Measurements from ENCODE around the gene SEC31B. TPM values are rescaled to one million over a fixed set of nuclear protein-coding genes. Genes with fewer than 3 reads are reported as not detected.

SEC31B gene
- total RNA-seq, 4 donors from 2014 or later = 9.3 to 36.9 (median 12.7) TPM

- peak; percentile 68 to 84 for DNase-seq (ENCODE audit: low spot score in 2 of 2)
- Histone ChIP-seq H3K4me1 (peaks cover 19% of the 10 kb centered on the region), H3K4me3 (peak overlapping the region; percentile 54), H3K27ac (no peak overlapping the region), H3K36me3 (peaks cover under 1% of the 10 kb centered on the region), H3K9me3 (no peaks in the 10 kb centered on the region), H3K27me3 (peaks cover 38% of the 10 kb centered on the region)
- peak; percentile 15 to 87 for TF ChIP-seq CTCF (IDR thresholded peaks at IDR 0.05)
- no peak for TF ChIP-seq POLR2A (IDR thresholded peaks at IDR 0.05)
- WGBS = 0% methylated on average over 18 of the region's 59 CpGs
Measured at GRCh38 chr10:100482181-100482833, 37.4 kb downstream of the SEC31B start.

- Histone ChIP-seq H3K27me3 (peaks cover 38% of the 10 kb centered on the region), H3K27ac (no peak overlapping the region), H3K36me3 (no peaks in the 10 kb centered on the region), H3K4me1 (peaks cover 19% of the 10 kb centered on the region), H3K9me3 (no peaks in the 10 kb centered on the region), H3K4me3 (peak overlapping the region; percentile 54)
- peak; percentile 86 to 91 for DNase-seq (ENCODE audit: low spot score in 2 of 2)
- TF ChIP-seq POLR2AphosphoS5 (IDR thresholded peaks at IDR 0.05) (no peak), EP300 (IDR thresholded peaks at IDR 0.05) (no peak), POLR2A (IDR thresholded peaks at IDR 0.05) (no peak), CTCF (IDR thresholded peaks at IDR 0.05) (no peak)
- WGBS = 2% methylated on average over 16 of the region's 19 CpGs
Measured at GRCh38 chr10:100481462-100482081, 38.1 kb downstream of the SEC31B start.

GRCh38 chr10:100480002-100480401 lies 39.7 kb downstream of the SEC31B start:
- no peak for TF ChIP-seq EP300 (IDR thresholded peaks at IDR 0.05)
- TF ChIP-seq POLR2AphosphoS5 (IDR thresholded peaks at IDR 0.05) = no peak
- no peak for TF ChIP-seq POLR2A (IDR thresholded peaks at IDR 0.05)
- TF ChIP-seq CTCF (IDR thresholded peaks at IDR 0.05) = no peak
- H3K27ac ChIP-seq = no peak overlapping the region
- peaks cover 19% of the 10 kb centered on the region for H3K4me1 ChIP-seq
- H3K9me3 ChIP-seq = no peaks in the 10 kb centered on the region
- no peaks in the 10 kb centered on the region for H3K36me3 ChIP-seq
- WGBS = 80% methylated on average over 2 of the region's 2 CpGs
- no peak overlapping the region for H3K4me3 ChIP-seq
- peaks cover 39% of the 10 kb centered on the region for H3K27me3 ChIP-seq
- no peak for DNase-seq (ENCODE audit: low spot score in 2 of 2)

- Histone ChIP-seq H3K36me3 (no peaks in the 10 kb centered on the region), H3K4me1 (peaks cover 19% of the 10 kb centered on the region), H3K27ac (no peak overlapping the region), H3K9me3 (no peaks in the 10 kb centered on the region), H3K4me3 (no peak overlapping the region), H3K27me3 (peaks cover 45% of the 10 kb centered on the region)
- no peak for TF ChIP-seq POLR2AphosphoS5 (IDR thresholded peaks at IDR 0.05)
- TF ChIP-seq CTCF (IDR thresholded peaks at IDR 0.05) = no peak
- TF ChIP-seq POLR2A (IDR thresholded peaks at IDR 0.05) = no peak
- TF ChIP-seq EP300 (IDR thresholded peaks at IDR 0.05) = no peak
- DNase-seq (ENCODE audit: low spot score in 2 of 2) = no peak
- WGBS = 17% methylated on average over 4 of the region's 4 CpGs
Measured at GRCh38 chr10:100479037-100479436, 40.6 kb downstream of the SEC31B start.

GRCh38 chr10:100477970-100478369 lies 41.7 kb downstream of the SEC31B start:
- DNase-seq (ENCODE audit: low spot score in 2 of 2) = no peak
- Histone ChIP-seq H3K36me3 (no peaks in the 10 kb centered on the region), H3K4me3 (no peak overlapping the region), H3K27me3 (peaks cover 40% of the 10 kb centered on the region), H3K27ac (no peak overlapping the region), H3K4me1 (peaks cover 17% of the 10 kb centered on the region), H3K9me3 (no peaks in the 10 kb centered on the region)
- WGBS = 48% methylated on average over 5 of the region's 5 CpGs
- TF ChIP-seq POLR2A (IDR thresholded peaks at IDR 0.05) (no peak), CTCF (IDR thresholded peaks at IDR 0.05) (no peak)

Measured in suprapubic skin (tissue), 4 donors.